Pulmonary artery endothelial cell (primary cell): ENCODE measurements around the gene SKOR1. TPM values are rescaled to one million over a fixed set of nuclear protein-coding genes. Genes with fewer than 3 reads are reported as not detected.
A peak's percentile ranks its signal among the peaks of the same experiment; 100 is the strongest.

Experiments
- DNase-seq: peaks from one replicate; pipeline ENCODE4 v3.0.0-alpha.2; 2011; ENCODE audit warnings: low read depth, low spot score
- total RNA-seq: library from RNA; depleted of rRNA; stranded (reverse); fragments of >200 nt; gene quantifications from 2 replicates; pipeline ENCODE4 v1.2.3, GENCODE V29; 2014

The SKOR1 gene
- total RNA-seq, 1 donor from 2014 or later = 0.07 TPM

DNA sequence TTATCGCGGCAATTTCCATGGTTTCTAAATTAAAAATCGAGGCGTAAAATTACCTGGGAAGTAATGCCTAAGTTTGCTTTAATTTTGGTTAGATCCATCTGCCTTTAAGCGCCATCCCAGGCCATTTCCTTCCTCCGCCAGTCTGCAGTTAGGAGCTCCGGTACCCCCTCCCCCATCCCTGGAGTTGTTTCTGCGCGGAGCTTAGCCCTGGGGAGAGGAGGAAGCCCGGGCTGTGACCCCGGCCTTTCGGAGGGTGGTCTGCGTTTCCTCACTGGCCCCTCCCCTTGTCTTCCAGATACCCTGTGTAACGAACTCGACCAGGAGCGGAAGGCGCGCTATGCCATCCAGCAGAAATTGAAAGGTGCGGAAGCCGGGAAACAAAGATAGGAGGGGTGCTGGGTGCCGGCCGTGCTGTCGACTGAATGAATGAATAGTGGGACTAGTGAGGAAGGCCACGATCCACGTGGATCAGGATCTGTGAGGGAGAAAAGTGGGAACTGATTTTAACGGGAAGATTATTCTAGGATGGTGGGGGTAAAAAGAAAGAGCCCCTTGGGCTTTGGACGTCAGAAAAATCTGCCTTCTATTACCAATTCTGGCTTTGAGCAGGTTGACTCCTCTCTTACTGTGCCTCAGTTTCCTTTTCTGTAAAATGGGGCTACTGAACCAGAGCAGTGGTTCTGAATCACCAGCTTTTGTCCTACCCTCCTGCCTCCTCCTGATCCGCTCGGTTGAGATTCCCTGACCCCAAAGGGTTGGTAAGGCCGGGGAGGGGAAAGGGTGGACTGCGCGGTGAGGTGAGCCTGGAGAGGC, 7.8 kb downstream of the SKOR1 start:
- DNase-seq = no peak

DNA sequence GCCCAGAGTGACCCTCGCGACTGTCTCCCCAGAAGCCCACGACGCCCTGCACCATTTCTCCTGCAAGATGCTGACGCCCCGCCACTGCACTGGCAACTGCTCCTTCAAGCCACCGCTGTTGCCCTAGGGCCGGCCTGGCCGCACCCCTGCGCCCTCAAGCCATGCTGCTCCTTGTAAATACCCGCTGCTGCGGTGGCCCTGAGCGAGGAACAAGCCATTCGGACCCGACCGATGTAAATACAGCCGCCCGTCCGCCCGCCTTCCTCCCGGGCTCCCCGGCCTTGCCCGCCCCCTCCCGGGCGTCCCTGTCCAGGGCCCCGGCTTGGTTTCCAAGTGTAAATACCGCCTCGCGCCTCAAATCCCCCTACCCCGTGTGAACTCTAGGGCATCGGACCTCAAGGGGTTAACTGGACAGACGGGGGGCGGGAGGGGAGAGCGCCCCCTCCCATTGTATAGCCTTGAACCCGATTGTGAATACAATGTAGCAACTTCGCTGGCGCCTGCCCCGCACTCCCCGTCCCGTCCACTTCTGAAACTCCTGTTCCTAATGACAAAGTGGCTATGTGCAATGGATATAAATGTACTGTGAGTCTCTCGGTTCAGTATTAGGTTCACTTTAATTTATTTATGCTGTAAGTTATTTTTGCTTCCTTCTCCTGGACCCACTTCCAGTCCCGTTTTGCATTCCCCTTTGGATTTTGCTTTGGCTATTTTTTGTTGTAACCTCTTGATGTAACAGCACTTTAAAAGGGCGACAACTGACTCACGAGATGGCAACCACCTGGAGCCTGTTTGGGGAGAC, 8.6 kb downstream of the SKOR1 start:
- no peak for DNase-seq

DNA sequence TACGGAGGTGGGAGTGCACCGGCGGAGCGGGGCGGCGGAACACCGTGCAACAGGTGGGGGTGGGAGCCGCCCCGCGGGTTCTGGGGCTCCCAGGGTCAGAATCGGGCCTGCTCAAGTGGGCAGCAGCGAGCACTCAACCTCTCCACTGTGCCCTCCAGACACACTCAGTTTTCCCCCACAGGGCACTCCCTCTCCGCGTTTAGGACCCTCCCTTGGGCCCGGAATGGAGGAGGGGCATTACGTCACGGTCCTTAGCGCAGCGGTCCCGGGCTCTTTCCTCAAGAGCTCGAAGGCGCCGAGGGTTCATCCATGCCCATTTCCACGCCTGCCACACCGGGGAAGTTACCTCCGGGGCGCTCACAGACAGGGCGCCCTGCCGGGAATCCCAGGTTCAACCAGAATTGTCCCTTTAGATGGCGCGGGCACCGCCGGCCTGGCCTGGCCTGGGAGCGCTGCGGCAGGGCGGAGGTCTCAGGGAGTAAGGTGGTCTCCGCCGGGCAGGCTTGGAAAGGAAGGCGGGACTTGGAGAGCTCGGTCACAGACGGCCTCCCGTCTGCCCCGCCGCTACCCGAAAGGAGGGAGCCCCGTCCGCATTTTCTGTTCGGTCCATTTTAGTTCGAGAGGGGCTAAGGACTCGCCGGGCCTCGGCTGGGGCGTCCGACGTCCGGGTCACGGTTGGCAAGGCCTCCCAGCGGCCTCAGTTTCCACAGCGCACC, 9.4 kb downstream of the SKOR1 start:
- DNase-seq = no peak

DNA sequence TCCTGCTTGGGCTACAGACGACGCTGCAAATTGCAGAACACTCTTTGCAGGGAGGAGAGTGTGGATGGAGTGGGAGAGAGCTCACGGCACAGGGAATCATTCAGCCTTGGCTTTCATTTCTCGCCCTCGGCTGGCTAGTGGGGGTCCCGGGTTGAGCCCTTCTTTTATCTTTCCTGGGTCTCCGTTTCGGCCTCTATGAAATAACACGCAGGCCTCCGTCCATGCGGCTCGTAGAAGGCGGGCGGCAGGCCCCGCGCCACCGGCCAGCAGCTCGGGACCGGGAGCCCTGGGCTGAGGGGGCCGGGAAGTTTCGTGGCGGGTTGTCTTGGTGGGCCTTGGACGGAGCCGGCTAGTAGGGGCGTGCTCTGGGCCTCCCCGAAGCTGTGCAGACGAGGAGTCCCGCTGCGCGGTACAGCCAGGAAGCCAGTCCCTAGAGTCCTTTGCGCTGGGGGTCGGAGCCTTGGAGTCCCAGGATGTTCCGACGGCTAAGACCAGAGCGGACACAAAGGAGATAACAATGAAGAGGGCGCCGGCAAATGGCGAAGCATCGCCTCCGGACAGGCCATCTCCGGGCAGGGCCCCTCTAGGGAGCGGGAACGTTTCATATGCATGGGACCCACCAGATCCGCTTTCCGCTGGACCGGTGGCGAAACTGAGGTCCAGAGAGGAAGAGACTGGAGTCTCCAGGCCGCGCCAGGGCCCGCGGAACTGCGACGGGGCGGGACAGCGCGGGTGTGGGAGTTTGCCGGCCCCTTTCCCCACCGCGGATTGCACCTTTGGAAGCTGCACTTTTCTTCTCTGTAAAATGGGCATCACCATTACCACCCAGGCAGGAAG, 10.2 kb downstream of the SKOR1 start:
- no peak for DNase-seq

DNA sequence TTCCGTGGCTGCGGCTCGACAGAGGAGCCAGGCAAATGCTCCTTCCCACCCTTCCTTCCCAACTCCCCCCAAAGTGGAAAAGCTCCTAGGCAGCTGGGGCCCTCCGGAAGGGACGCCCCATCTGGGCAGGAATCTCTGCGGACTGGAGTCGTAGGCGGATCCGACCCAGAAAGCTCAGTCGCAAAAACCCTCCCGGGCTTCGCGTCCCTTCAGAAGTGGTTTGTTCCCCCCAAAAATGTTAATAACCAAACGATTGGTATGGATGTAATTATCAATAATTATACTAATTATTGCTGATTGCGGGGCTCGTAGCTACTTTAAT, 10.8 kb downstream of the SKOR1 start:
- no peak for DNase-seq

DNA sequence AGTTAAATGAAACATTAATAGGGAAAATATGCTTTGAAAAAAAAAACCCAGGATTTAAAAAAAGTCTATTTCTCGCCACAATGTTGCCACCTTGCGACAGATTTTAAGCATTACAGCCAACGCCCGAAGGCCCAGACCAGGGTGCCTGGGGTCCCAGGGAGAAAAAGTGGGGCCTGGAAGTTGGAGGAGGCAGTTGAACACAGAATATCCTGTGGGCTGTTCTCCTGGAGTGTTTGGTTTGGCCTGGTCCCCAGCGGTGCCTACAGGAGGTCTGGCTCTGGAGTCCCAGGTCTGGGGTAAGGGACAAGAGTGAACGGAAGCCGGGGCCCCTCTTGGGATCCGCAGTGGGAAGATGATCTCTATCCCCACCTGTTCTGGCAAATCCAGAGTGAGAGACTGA, 11.2 kb downstream of the SKOR1 start:
- no peak for DNase-seq

DNA sequence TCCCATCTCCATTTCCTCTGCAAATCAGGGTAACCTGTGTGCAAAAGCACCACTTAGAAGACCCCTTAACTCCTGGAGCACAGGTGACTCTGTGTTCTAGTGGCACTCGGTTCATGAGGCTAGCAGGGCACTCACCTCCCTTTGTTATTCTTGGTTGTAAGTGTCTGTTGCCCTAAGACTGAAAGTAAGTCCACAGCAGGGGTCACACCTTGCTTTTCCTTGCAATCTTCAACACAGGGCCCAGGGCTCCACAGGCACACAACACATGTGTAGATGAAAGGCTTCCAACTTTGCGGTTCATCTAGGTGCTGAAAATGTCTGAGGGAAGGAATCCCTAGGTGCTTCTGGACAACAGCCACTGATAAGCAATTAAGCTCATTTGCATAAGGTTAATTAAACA, 11.6 kb downstream of the SKOR1 start:
- DNase-seq = no peak

DNA sequence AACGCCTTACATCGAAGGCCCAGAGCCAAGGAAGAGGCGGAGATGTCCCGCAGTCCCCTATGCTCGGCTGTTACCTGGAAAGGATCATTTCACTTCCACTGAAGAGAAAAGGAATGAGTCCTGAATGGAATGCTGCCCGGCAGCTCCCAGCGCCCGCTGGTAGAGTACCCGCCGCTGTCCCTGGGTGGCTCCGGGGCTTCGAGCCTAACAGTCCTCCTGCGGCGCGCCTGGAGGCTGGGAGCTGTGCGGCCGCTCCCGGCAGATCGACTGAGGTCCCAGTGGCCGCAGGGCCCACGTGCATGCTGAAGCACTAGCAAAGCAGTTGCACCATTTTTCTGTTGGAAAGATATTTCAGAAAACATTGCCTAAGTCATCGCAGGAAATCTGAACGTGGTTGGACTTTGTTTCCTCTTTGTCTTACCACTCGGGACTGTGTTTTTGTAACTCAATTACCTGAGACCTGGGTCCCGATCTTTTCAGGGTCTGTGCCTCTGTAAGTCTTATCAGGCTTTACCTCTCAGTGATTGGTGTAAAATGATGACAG, 13.6 kb downstream of the SKOR1 start:
- no peak for DNase-seq

DNA sequence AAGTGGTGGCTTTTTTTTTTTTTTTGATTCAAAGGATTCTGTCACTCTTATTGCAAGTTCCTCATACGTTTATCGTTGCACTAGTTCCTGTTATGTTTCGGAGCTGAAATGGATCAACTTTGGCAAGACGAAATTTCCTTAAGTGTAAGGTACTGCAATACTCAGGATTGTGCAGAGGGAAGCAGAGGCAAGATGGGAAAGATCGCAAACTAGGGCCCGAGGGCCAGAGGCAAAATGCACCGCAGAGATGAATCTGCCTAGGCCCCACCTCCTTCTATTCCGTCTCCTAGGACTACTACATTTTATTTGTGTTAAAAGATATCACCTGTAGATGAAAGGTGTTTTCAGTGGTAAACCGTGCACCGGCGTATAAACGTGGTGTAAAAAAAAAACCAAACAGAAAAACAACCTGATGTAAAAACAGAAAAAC, 14.2 kb downstream of the SKOR1 start:
- no peak for DNase-seq

DNA sequence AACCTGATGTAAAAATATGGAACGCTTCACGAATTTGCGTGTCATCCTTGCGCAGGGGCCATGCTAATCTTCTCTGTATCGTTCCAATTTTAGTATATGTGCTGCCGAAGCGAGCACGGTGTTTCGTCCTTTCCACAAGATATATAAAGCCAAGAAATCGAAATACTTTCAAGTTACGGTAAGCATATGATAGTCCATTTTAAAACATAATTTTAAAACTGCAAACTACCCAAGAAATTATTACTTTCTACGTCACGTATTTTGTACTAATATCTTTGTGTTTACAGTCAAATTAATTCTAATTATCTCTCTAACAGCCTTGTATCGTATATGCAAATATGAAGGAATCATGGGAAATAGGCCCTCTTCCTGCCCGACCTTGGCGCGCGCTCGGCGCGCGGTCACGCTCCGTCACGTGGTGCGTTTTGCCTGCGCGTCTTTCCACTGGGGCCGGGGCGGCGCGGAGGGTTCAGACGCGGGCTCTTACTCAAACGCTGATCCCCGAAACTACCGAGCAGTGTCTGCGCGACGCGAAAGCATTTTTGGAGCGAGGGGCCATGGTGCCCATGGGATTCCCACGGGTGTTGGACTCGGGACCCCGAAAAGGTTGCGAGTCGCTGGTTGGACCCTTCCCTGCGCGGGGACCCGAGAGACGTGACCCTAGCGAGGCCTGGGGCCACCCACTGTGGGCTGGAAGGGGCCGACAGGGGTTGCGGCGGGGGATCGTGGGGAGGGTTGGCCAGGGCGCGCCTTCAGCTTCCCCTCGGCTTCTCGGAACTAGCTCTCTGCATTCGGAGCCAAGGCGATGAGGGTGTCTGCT, 14.8 kb downstream of the SKOR1 start, which contains the start of gene RNU6-1:
RNU6-1 (minus strand) TSS at position 117 of the 820 bp plus-strand sequence.
- DNase-seq = peak; percentile 64

DNA sequence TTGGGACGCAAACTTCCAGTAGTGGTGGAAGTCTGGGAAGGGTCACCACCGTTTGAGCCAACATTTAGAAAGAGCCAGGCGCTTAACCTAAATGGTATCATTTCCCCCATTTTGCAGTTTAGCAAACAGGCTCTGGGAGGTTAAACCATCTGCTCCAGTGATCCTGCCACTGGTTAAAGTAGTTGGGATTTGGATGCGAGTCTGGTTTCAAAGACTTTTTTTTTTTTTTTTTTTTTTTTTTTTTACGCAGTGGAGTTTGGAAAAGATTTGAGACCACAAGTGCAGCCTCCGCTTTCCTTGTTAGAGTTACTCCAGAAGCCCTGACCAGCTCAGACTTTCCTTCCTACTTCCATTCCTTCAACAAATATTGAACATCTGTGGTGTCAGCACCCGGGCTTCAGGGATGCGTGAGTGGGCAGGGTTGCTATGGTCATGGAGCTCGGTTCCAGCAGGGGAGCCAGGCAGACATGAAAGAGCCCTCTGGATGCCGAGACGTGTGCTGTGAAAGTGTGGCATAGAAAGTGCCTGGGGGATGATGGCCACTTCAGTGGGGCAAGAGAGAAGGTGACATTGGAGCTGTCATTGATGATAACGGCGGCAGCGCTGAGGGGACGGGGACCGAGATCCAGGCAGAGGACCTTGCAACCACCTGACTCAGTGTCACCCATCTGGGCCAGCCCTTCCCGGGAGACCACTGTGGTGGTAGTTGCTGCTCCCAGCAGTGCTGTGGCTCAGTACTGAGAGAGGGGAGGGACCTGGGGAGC, 15.6 kb downstream of the SKOR1 start:
- no peak for DNase-seq

DNA sequence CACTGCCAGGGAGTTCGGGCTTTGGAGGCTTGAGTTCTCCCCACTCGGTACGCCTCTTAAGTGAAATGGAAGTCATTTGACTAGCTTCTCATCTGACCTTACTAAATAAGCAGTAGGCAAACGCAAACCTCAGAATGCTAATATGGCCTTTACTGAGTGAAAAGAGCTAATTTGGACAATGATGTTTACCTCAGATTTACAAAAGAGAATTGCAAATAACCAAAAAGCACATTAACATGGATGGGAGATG, 16.1 kb downstream of the SKOR1 start:
- no peak for DNase-seq

DNA sequence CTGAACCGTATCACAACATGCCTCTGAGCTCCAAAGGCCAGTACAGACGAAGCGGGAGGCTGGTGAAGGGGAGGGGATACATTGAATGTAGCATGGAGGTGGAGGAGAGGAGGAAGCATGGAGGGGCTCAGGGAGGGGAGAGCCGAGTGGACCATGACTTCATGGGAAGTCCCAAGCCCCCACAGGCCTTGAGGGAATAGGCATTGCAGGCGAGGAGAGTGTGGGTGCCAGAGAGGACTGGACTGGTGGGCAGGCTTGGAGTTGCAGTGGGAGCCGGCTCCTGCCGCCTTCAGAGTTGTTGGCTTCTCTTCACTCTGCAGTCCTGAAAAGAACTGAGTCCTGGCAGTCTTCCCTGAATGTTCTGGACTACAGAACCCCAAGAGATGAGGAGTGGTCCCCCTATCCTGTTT, 17.8 kb downstream of the SKOR1 start:
- DNase-seq = no peak

DNA sequence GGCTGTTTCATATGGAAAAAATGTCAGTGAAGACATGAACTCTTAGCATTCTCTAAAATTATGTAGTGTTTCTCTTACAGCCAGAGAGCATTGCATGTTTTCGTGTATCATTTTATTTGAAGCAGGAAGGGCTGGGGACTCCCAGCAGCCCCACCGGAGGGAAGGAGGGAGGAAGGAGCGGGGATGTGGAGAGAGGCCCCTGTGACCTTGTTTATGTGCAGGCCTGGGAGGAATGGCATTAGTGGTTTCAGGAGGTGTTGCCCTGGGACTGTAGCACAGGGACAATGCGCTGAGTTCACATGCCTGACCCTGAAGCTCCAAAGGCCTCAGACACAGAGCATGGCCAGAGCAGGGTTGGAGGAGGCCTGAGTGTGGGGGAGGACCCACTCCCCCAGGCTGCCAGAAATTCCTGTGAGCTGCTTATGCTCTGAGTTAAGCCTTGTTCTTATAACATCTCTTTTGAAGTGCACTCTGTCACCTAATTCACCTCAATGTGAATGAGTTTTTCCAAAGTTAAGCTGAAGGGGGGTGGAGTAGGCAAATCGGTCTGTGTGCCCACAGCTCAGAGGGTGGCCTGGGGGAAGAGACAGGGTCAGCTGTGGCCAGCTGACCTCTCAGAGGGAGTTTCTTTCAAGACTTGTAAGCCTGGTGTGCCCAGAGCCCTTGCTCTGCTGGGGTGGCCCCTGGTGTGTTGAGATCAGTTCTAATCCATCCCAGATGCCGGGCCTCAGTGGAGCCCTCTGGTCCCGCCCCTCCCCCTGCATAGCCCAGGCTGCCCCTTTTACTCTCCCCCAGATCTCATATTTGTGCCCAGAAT, 18.5 kb downstream of the SKOR1 start:
- DNase-seq = no peak

DNA sequence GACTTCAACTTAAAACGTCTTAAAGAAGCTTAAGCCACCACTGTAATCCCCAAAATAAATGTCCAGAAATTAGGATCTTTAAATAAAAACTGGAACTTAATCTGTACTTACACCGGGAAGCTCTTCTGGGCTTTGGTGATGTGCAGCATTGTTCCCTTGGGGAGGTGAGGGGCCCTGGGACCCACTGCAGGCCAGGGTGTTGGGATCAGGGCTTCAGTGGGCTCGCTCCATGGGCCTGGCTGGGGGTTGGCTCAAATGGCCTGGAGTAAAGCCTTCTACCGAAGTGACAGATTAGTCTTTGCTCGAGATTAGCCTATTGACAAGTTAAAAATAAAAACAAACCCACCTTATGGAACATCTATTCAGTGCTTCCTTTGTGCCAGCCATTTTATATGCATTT, 20.7 kb downstream of the SKOR1 start:
- no peak for DNase-seq

DNA sequence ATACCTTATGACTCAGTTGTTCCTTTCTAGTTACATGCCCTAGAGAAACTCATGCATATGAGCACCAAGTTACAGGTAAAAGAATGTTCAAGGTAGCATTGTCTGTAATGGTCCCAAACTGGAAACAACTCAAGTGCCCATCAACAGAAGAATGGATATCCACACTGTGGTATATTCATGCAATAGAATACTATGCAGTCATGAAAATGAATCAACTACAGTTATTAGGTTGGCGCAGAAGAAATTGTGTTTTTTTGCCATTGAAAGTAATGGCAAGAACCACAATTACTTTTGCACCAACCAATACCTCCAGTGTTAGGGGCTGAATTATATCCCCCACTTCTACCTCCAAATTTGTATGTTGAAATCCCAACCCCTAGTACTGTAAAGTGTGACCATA, 24.2 kb downstream of the SKOR1 start:
- DNase-seq = no peak

DNA sequence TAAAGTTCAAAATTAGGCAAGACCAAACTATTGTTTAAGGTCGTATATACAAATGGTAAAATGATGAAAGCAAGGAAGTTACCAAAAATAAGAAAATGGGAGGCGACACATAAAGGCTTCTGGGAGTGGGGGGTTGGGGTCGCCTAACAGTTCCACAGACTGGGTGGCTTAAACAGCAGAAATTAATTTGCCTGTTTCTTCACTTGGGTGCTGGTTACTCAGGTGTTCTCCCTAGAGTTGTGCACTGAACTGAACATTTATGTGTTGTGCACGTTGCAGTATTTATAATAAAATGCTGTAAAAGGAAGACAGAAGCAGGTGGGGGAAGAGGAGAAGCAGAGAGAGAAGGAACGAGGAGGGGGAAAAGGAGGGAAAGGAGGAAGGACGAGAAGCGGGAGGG, 25.0 kb downstream of the SKOR1 start:
- DNase-seq = no peak

DNA sequence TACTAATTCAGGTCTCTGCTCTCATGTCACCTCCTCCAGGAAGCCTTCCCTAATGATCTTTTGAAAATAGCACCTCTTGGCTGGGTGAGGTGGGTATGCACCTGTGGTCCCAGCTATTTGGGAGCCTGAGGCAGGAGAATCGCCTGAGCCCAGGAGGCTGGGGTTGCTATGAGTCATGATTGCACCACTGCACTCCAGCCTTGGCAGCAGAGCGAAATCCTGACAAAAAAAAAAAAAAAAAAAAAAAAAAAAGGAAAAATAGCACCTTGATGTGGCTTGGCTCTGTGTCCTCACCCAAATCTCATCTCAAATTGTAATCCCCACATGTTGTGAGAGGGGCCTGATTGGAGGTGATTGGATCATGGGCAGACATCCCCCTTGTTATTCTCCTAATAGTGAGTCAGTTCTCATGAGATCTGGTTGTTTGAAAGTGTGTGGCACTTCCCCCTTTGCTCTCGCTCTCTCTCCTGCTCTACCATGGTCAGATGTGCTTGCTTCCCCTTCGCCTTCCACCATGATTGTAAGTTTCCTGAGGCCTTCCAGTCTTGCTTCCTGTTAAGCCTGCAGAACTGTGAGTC, 25.8 kb downstream of the SKOR1 start:
- DNase-seq = no peak
